ENCODE results near the gene RBM43.
"Not testable (repeated sequence)": the region's sequence is repeated elsewhere in the genome, so short reads cannot be mapped to it uniquely, and the experiment has no call there.

Gene RBM43

GRCh38 chr2:151268085-151268484 is 6.4 kb upstream of the RBM43 start:
- DNase-seq (ENCODE audit: low spot score): no peak

DNA sequence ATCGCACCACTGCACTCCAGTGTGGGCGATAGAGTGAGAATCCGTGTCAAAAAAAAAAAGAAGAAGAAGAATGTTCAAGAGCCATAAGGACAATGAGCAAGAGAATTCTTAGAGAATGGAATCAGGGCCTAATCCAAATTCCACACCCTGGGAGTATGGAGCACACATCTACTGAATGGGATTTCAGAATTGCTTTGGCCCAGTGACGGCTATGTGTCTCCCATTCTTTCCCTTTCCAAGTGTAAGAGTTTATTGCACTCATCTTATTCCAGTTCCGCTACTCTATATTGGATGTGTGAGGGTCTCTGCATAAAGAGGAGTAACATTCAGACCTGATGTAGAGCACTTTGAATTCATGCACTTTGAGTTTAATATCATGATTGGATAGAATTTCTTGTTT is 5.9 kb upstream of the RBM43 start:
- no peak for DNase-seq (ENCODE audit: low spot score)

DNA sequence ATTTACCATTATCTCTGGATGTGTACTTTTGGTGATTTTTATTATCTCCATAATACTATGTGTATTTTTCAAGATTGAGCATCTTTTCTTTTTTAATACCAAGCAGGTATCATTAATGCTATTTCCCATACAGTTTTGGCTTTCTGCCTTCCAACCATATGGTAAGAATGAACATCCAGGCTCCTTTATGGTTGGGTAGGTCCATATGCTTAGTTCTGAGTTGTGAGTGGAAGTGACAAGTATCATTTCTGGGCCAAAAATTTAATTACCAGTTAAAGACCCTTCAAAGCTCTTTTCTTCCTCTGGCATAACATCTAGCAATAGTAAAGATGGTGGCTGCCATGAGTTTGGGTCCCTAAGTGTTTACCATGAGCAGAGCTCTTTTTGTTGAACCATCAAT is 4.3 kb upstream of the RBM43 start:
- DNase-seq (ENCODE audit: low spot score): no peak

- DNase-seq (ENCODE audit: low spot score): no peak
These were observed 2.6 kb upstream of the RBM43 start for GRCh38 chr2:151264157-151264825.

DNA sequence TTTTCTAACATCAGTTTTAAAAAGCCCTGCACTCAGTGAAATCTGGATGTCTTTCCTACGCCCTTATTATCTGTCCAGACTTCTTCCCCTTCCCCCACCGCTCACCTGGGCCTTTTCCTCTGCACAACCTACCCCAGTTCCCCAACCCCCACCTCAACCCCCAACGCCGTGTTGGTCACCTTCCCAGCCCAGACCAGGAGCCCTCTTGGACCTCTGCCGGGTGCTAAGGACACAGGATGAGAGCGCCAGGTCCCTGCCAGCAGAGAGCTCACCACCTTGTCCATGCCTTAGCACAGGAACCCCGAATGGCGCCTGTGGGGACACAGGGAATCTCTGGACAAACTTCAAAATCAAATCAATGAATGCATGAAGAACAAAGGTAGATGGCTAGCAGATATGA is 966 bp upstream of the RBM43 start:
- DNase-seq (ENCODE audit: low spot score): no peak

GRCh38 chr2:151261977-151262291 is 271 bp upstream of the RBM43 start:
- DNase-seq (ENCODE audit: low spot score): no peak

DNA sequence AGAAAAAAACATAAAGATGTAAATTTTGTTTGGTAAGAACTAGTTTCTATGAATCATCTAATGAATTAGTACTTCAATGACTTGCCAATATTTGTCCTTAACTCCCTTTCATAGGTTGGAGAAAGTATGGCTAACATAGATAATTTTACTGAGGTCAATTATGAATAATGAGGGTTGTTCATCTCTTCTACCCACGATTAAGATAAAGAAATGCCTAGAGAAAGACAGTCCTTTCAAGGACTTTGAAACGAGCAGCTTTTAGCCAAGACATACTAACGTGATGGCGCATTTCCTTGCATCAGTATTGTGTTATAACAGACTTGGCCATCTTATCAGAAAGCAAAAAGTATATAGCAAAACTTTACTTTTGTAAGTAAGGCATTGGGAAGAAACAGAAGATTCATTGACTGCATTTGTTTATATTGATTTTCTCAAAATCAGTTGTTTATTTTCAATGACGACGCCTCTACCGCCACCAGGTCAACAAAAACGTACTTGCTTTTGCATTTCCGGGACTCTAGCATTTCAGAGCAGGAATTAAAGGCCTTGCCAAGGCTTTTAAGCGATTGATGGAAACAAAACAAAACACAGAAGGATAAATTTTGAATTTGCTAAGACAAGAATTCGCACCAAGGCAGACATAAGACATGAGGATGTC is 961 bp downstream of the RBM43 start:
- peak; percentile 18 for DNase-seq (ENCODE audit: low spot score)

DNA sequence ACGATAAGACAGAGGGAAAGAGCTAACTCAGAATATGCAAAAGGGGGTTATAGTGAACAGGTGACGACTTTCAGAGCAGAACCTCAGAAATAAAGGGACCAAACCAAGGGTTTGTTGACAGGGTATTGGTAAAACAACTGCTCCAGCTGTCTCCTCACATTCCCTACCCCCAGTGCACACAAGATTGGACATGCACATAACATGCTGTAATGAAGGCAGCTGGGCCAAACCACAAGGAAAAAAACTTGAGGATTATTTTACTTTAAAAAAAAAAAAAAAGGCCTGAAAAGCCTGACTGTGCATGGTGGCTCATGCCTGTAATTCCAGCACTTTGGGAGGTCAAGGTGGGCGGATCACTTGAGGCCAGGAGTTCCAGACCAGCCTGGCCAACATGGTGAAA is 3.5 kb downstream of the RBM43 start:
- no peak for DNase-seq (ENCODE audit: low spot score)

DNA sequence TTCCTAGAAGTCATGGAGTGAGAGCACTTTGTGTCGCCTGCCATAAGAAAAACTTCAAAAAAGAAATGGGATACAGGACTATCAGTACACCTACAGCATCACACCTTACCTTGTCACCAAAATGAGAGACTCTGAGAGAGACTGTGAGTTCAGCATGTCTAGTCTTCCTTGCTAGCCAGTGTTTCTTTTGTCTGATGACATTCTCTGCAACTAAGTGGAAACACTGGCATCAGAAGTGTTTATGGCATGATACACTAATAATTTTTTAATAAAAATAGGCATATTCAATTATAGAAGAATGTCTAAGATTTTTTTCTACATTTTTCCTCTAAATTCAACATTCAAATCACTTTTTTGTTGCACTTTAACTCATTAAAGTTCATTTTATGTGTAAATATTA is 9.0 kb downstream of the RBM43 start:
- no peak for DNase-seq (ENCODE audit: low spot score)

DNA sequence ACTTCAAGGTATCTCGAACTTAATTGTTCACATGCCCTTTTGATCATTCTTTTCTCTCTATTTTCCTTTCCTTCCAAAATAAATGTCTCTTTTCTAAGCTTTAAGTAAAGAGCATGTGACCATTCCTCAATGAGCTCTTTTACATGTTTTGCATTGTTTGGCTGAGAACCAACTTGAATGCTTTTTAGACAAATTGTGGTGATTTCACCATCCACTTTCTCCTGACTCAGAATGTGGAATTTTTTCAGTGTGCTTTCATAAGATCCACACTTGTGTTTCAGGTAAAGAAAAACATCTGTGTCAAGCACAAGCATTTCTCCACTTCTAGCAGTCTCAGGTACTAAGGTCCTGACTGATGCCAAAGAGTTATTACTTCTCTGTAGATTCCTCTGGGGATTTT is 10.7 kb downstream of the RBM43 start:
- no peak for DNase-seq (ENCODE audit: low spot score)

- no peak for DNase-seq (ENCODE audit: low spot score)
These were observed 14.2 kb downstream of the RBM43 start for GRCh38 chr2:151247432-151247831.

DNA sequence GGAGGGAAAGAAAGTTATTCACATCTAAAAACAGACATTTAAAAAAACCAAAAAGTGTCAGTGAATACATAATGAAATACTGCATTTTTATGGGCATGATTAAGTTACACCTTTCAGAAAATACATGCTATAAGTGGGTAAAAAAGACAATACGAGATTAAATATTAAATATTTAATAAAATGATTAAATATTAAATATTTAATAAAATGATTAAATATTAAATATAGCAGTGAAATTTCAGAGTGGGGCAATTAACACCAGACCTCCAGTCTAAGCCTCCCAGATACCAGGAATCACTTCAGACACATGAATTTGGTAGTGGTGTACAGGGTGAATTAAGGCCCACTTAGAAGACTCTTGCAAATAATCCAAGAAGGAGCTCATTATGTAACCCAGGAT is 15.5 kb downstream of the RBM43 start:
- no peak for DNase-seq (ENCODE audit: low spot score)

GRCh38 chr2:151243468-151243867 is 18.2 kb downstream of the RBM43 start:
- no peak for DNase-seq (ENCODE audit: low spot score)

DNA sequence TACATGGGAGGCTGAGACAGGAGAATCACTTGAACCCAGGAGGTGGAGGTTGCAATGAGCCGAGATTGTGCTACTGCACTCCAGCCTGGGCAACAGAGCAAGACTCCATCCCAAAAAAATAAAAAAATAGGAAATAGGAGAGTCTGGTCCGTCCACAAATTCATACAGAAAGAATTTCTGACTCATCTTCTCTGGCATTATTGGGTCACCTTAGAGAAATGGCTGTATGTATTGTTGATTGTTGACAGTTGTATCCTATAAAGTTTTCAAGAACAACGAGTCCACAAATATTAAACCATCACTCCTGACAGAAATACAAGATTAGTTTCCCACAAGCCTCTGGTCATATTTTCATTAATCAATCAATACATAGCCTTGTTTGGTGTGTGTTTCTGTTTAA is 20.4 kb downstream of the RBM43 start:
- no peak for DNase-seq (ENCODE audit: low spot score)

DNA sequence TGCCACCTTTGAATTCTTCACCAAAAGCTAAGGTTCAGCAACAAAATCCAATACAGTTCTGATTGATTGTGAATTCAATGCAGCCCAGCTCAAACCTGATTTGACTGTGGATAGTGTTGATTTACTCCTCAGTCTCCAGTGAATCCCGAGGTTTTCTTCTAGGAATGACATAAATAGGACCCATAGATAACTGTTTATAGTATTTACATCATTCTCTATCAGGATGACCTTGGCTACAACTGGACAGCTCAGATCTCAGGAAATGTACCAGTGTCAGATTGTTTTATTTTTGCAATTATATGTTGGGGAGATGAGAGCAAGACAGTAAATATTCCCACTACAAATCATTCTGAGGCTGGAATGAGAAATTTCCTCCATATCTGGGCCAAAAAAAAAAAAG is 21.2 kb downstream of the RBM43 start:
- no peak for DNase-seq (ENCODE audit: low spot score)

GRCh38 chr2:151239624-151240023 is 22.0 kb downstream of the RBM43 start:
- no peak for DNase-seq (ENCODE audit: low spot score)

DNA sequence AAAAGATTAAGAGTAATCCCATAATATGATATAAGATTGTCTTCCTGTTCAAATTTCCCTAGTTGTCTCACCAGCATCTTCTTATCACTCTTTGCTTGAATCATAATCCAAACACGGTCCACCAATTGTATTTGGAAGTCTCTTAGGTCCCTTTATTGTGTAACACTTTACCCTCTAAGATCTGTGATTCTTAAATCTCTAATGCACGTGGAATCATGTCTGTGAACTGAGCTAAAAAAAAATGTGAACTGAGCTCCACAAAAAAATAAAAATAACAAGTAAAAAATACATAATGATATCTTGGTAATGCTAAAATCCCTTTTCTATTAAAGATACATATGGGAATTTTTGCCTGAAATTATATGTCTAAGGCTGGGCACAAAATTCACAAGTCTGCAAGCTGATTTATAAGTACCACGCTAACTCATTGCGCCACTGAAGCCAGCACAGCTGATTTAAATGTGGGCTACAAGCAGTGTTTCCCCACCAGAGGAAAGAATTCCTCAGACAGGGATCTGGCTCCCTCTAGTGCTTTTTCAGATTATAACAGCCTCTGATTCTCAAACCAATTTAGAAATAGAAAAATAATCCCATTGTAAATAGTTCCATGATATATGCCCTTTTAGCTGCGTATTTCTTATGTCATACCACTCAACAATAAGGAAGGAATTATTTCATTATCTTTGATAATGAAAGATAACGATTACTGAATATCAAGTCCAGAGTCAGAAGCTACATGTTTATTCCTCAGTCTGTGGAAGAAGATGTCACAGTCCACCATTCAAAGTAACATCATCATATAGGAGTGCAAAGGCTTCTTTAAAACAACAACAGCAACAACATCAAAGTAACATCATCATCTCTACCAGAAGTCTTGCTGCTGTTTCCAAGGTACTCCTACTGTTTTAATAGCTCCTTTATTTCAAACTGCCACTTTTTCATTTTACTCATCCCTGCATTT is 22.9 kb downstream of the RBM43 start:
- DNase-seq (ENCODE audit: low spot score): peak; percentile 40

DNA sequence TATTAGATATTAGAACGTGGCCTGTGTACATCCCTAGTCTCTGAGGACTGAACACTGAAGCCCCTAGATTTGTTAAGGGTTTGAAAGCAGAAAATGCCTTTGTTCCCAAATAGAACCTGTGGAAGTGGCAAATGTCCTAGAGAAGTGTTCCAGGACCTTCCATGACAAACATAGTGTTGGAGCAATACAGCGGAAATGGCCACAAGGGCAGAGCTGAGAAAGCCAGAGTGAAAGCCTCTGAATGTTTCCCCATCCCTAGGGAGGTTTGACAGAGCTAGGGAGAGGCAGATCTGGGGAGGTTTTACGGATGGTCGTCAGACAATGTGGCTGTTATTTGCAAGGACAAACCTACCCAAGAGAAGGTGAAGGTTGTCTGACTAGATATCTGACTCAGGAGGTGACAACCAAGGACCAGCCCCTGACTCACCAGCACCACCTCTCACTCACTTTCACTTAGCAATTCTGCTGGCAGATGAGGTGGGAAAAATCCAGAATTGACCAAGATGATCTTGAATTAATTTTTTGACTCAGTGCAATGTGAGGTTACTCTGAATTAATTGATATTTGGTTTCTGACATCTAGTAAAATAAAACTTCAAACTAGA is 24.1 kb downstream of the RBM43 start:
- DNase-seq (ENCODE audit: low spot score): no peak

GRCh38 chr2:151233760-151234159 is 27.9 kb downstream of the RBM43 start:
- DNase-seq (ENCODE audit: low spot score): not testable (repeated sequence)

GRCh38 chr2:151233288-151233687 is 28.4 kb downstream of the RBM43 start:
- DNase-seq (ENCODE audit: low spot score): not testable (repeated sequence)

GRCh38 chr2:151230627-151231140 is 31.0 kb downstream of the RBM43 start:
- no peak for DNase-seq (ENCODE audit: low spot score)

DNA sequence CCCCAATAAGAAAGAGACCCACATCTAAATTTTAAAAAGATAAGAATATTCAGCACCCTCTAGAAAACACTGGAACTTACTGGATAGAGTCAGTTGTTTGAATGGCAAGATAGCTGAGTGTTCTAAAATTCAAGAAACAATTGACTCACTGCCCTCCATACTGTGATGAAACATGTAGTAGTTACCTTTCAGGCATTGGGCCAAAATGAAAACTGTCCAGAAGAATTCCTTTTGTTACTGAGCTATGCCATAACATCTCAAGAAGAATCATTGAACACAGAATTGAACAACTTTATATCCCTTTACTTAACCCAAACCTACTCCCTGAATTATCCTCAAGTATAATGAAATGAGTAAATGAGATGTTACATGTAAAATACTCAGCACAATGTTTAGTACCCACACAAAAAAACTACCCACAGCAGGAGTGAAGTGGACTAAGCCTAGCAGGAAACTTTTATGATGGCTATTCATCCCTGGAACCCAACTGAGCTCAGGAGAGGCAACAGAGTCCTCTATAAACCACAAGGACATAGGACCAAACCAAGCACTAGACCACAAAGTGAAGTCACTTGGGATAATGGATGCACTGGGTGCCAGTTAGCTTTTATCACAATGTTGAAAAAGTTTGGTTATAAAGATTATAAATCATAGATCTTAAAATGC is 32.7 kb downstream of the RBM43 start:
- no peak for DNase-seq (ENCODE audit: low spot score)
